Activated CD4-positive, CD25-positive, alpha-beta regulatory T cell (primary cell): ENCODE measurements around the gene PKP1.

Experiments
- DNase-seq, 4 experiments: peaks; one replicate each; lab custom pipeline; 2025; lab: John Stamatoyannopoulos, UW

The PKP1 gene

GRCh38 chr1:201309416-201309815 lies 26.1 kb downstream of the PKP1 start:
- DNase-seq = no peak

DNA sequence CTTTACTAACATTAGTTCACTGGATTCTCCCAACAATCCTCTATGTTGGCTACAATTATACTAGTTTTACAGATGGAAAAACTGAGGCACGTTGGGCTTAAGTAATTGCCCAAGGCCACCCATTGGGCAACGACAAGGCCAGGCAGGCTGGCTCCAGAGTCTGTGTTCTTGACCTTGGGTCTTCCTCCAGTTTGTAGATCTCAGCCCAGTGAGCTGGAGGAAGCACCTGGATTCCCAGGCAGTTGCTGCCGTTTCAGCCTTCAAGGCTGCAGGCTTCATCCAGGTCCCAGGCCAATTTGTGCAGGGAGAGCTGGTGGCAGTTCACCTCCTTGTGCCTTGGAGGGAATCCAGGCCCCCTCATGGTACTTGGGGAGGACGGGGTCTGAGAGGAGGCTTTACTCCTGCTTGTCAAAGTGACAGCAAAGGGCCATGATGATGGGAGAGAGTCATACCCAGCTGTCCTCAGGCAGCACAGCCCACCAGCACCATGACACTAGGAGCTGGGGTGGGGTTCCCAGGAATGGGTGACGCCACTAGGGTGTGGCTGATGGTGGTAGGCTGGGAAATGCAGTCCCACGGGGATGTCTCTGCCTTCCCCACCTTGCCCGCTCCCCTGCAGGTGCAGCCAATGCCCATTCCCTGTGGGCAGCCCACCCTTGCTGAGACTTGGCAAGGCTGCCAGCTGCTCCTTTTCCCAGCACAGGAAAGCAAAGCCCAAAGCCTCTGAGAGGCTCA lies 27.1 kb downstream of the PKP1 start:
- no peak for DNase-seq

- no peak for DNase-seq
Observed at GRCh38 chr1:201310986-201311355, 27.7 kb downstream of the PKP1 start.

DNA sequence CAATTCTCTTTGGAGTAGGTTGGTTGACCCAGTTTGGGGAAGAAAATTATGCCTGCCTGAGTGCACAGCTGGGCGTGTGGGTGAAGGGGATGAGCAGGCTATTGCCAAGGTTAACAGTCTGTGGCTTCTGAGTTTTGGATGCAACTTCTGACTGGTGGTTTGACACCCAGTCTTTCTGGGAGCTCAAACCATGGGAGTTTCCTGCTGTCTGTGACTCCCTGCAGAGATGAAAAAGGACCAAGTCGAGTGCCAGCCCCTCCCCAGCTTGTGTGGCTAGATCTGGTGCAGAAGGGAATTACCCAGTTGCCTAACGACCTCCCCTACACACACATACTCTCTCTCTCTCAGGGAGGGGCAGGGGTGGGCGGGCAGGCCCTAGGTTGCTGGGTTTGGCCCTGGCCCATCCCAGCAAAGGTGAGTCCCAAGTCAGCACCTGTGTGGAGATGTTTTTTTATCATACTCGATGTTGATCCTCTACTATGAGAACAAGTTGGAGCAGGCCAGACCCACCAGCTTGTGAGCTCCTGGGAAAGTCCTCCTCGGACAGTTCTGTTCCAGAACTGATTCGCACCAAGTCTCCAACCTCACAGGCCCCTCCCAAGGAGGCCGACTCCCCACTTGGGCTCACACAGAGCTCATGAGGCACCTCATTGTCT lies 28.2 kb downstream of the PKP1 start:
- no peak for DNase-seq

GRCh38 chr1:201312298-201312697 lies 29.0 kb downstream of the PKP1 start:
- no peak for DNase-seq

DNA sequence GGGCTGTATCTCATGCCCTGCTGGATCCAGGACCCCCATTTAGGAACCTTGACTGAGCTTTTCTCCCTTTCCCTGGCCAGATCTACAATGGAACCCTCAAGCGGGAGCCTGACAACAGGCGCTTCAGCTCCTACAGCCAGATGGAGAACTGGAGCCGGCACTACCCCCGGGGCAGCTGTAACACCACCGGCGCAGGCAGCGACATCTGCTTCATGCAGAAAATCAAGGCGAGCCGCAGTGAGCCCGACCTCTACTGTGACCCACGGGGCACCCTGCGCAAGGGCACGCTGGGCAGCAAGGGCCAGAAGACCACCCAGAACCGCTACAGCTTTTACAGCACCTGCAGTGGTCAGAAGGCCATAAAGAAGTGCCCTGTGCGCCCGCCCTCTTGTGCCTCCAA lies 29.8 kb downstream of the PKP1 start:
- no peak for DNase-seq

DNA sequence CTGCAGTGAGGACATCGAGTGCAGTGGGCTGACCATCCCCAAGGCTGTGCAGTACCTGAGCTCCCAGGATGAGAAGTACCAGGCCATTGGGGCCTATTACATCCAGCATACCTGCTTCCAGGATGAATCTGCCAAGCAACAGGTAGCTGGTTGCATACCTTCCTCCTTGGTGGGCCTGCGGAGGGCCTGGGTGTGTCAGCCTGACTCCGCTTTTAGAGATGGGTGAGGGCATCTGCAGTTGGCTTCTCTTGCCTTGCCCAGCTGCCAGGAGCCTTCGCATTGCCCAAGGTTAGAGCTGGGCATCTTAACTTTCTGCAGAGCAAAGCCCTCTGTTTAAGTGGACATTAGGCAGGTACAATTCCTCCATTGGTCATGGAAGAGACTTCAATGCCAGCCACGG lies 33.2 kb downstream of the PKP1 start:
- no peak for DNase-seq

DNA sequence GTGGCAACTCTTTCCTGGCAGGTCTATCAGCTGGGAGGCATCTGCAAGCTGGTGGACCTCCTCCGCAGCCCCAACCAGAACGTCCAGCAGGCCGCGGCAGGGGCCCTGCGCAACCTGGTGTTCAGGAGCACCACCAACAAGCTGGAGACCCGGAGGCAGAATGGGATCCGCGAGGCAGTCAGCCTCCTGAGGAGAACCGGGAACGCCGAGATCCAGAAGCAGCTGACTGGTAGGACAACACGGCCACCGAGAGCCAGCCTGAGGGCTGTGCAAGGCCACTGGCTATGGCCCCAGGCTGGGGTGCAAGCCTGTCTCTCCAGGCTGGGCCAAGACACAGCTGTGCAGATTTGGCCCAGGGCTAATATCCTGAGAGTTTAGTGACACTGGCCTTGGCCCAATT lies 34.2 kb downstream of the PKP1 start:
- DNase-seq = no peak

GRCh38 chr1:201318504-201319340 lies 35.4 kb downstream of the PKP1 start:
- DNase-seq = no peak

- DNase-seq = no peak
Observed at GRCh38 chr1:201319631-201320030, 36.3 kb downstream of the PKP1 start.

GRCh38 chr1:201320168-201320788 lies 37.0 kb downstream of the PKP1 start:
- DNase-seq = no peak

- no peak for DNase-seq
Observed at GRCh38 chr1:201321826-201322390, 38.6 kb downstream of the PKP1 start.

DNA sequence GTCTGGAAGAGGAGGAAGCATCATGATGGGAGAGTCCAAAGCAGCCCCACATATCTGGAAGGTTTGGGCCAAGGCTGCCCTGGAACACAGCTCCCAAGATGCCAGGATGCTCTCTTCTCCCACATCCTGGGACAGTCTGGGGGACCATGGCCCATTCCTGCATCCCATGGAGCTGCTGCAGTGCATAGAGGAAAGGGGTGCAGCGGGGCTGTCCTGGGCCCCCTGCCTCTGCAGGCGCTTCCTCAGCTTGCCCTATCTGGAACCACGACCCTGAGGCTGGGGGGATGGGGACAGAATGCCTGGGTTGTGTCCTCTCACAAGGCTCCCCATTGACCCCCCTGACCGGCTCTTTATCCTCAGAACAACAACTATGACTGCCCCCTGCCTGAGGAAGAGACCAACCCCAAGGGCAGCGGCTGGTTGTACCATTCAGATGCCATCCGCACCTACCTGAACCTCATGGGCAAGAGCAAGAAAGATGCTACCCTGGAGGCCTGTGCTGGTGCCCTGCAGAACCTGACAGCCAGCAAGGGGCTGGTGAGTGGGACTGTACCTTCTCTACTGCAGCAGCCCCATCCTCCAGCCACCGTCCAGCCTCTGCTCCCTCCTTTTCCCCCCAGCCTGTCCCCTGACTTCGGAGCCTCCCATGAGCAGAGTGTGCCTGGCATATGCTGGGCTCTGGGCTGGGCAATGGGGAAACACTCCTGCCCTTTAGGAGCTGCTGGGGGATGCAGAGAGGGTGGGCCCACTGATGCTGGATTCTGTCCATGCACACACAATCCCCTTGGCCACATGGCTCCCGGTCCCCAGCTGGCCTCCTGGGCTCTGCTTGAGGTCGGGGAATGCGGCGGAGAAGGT lies 39.6 kb downstream of the PKP1 start:
- no peak for DNase-seq

- DNase-seq = no peak
Observed at GRCh38 chr1:201324306-201324705, 41.0 kb downstream of the PKP1 start.

DNA sequence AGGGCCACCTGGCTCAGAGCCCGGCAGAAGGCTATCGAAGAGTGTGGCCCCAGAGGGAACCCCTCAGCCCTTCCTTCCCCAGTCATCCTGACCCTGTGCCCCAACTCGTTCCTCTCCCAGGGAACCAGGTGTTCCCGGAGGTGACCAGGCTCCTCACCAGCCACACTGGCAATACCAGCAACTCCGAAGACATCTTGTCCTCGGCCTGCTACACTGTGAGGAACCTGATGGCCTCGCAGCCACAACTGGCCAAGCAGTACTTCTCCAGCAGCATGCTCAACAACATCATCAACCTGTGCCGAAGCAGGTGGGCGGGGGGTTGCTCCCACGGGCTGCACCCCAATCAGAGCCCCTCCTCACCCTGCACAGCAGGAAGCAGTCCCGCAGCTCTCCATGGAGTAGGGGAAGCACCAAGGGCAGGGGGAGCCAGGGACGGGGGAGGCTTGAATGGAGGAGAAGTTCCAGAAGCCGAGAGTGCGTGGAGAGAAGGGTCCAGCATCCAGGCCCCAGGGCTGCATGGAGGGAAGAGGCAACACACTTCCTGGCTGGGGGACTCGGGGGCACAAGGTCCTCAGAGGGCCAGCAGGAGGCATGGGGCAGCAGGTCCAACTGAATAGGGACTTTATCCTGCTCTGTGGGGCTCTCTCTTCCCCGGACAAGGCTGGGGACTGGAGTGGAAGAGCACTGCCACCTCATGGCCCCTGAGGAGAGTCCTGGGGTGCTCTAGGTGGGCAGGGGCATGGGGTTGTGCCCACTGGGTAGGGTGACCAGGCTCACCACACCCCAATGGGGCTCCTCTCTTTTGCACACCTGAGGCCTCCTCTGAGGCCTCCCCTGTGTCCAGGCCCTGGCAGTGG lies 41.7 kb downstream of the PKP1 start:
- no peak for DNase-seq

- DNase-seq = no peak
Observed at GRCh38 chr1:201325678-201326060, 42.4 kb downstream of the PKP1 start.

DNA sequence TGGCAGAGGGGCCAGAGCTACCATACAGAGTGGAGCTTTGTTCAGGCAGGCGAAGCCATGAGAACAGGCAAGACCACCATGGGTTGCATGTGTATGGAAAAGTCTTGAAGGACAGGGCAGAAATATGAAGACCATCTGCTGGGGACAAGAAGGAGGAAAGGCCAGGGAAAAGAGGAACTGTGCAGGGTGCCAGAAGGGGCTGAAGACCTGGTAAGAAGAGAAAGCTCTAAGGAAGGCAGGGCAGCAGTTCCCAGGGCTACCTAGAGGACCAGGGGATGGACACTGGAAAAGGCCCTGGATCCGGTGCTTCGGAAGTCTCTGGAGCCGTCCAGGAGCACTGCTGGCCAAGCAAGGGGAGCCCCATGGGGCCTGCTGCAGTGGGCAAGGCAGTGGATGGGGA lies 43.4 kb downstream of the PKP1 start:
- no peak for DNase-seq

DNA sequence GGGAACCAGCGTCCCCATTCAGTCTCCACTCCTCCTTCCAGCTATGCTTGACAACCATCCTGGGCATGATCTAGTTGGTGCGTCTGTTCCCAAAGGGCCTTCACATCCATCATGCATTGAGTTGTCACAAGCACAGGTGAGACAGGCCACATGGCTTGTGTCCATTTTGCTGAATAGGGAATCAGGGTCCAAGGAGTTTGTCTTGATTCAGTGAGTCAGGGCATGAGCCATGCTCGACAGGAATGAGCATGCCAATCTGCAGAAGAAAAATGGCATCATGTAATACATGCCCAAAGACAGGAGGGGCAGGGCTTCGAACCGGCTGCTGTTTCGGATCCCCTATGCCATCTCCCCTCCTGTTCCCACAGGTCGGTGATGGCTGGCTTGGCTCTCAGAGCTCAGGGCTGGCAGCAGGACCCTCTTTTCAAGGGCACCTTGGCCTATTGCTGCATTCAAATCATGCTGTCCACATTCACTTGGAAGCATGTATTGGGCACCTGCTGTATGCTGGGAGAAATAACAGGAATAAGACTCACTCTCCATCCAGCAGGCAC lies 44.5 kb downstream of the PKP1 start:
- no peak for DNase-seq

DNA sequence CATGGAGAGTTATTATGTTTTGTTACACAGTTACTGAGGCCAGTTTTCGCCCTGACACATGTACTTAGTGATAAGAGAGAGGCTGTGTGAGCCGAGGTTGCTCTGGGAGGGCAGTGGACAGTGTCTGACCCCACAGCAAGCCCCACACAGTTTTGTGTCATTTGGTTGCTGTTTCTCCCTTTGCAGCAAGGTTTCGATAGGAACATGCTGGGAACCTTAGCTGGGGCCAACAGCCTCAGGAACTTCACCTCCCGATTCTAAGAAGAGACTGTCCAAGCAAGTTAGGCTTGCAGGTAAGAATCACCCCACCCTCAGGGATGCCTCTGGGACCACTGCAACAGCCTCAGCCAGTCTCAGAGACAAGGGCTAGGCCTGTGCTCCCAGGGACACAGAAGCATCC lies 45.3 kb downstream of the PKP1 start:
- no peak for DNase-seq

DNA sequence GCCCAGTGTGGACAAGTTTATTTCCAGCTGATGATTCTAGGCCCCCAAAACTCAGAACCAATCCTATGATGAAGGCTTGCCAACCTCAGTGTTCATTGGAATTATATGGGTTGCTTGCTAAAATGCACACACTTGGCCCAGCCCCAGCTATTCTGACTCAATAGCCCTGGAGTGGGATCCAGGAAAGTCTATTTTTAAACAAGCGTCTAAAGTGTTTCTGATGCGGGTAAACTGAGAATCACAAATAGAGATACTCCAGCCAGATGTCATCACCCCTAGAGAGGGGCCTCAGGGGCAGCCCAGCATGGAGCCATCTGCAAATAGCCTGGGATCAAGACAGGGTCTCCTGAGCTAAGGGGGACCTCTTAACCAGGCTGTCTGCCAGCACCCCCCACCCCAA lies 46.0 kb downstream of the PKP1 start:
- no peak for DNase-seq
